Measurements from ENCODE around the gene ERCC2.

GRCh38 chr19:45340899-45341453 is 29.4 kb downstream of the ERCC2 start:
- TF ChIP-seq POLR2AphosphoS5 (IDR thresholded peaks at IDR 0.05; ENCODE audit: low read depth, low read length), result no peak
- TF ChIP-seq CTCF (IDR thresholded peaks at IDR 0.05 in 2 of 3, conservative IDR thresholded peaks at IDR 0.05 in 1 of 3; ENCODE audit: borderline replicate concordance in 1 of 3, insufficient read depth in 1 of 3, low read depth in 2 of 3, low read length in 2 of 3), result no peak
- no peak for TF ChIP-seq ATF3 (IDR thresholded peaks at IDR 0.05)
- TF ChIP-seq RAD21 (IDR thresholded peaks at IDR 0.05; ENCODE audit: low read depth), result no peak
- no peak for TF ChIP-seq YY1 (IDR thresholded peaks at IDR 0.05; ENCODE audit: extremely low read depth, insufficient replicate concordance, low read depth, low read length)
- TF ChIP-seq POLR2A (IDR thresholded peaks at IDR 0.05; ENCODE audit: borderline replicate concordance, extremely low read depth, insufficient read depth, insufficient read length), result no peak
- no peak for TF ChIP-seq REST (IDR thresholded peaks at IDR 0.05; ENCODE audit: low read depth)
- no peak for TF ChIP-seq ELF1 (IDR thresholded peaks at IDR 0.05; ENCODE audit: borderline replicate concordance, low read depth)
- TF ChIP-seq EZH2 (IDR thresholded peaks at IDR 0.05), result no peak
